Rectal smooth muscle tissue (tissue), 1 donor: ENCODE measurements around the gene HCN4.
A peak's percentile ranks its signal among the peaks of the same experiment; 100 is the strongest.

Source experiments
- H3K27ac ChIP-seq: one replicate; pipeline ENCODE4 v1.7.0; 2013; ENCODE audit warnings: low read depth, low read length, inconsistent platforms
- H3K27me3 ChIP-seq: one replicate; pipeline ENCODE4 v1.7.0; 2013; ENCODE audit warnings: low read length; ENCODE audit not compliant: control insufficient read depth, insufficient read depth
- H3K36me3 ChIP-seq: one replicate; pipeline ENCODE4 v1.7.0; 2013; ENCODE audit warnings: low read length; ENCODE audit not compliant: control insufficient read depth, insufficient read depth
- H3K4me1 ChIP-seq: one replicate; pipeline ENCODE4 v1.7.0; 2013; ENCODE audit warnings: low read length; ENCODE audit not compliant: control insufficient read depth, insufficient read depth
- H3K4me3 ChIP-seq: one replicate; pipeline ENCODE4 v1.7.0; 2013; ENCODE audit warnings: low read length
- H3K9ac ChIP-seq: one replicate; pipeline ENCODE4 v1.7.0; 2013; ENCODE audit warnings: low read length

The HCN4 gene

DNA sequence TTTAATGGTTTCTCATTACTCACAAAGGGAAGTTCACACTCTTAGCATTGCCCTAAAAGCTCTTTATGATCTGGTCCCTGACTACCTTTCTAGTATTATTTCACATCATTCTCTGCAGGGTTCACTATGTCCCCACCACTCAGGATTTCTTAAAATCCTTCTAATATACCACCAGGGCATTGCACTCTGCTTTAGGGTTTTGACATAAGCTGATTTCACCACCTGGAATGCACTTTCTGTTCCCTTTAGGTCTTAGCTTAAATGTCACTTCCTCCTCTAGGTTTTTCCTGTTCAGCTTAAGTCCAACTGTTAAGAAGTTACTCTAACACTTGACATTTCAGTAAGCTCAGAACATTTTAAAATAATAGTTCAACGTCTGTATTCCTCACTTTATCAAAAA is 81.7 kb downstream of the HCN4 start:
- Histone ChIP-seq H3K27me3 (no peaks in the 10 kb centered on the region), H3K4me3 (no peak overlapping the region), H3K4me1 (peaks cover 7% of the 10 kb centered on the region), H3K36me3 (peaks cover 39% of the 10 kb centered on the region), H3K9ac (no peak overlapping the region), H3K27ac (peak overlapping the region; percentile 38)

DNA sequence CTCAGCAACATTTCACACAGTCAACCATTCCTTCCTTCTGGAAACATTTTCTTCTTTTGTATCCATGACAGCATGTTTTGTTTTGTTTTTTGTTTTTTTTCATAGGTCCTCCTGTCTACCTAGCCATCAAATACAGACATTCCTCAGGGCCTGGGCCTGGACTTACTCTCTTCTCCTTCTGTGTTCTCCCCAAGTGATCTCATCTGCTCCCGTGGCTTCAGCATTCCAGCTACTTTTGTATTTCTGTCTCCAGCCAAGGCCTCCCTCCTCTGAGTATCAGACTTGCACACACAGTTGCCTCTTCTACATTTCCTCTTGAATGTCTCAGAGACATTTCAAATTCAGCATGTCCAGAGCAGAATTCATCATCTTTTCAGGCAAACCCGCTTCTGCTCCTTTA is 82.4 kb downstream of the HCN4 start:
- Histone ChIP-seq H3K36me3 (peaks cover 32% of the 10 kb centered on the region), H3K27ac (peak overlapping the region; percentile 38), H3K4me1 (peaks cover 7% of the 10 kb centered on the region), H3K4me3 (no peak overlapping the region), H3K27me3 (no peaks in the 10 kb centered on the region), H3K9ac (no peak overlapping the region)

DNA sequence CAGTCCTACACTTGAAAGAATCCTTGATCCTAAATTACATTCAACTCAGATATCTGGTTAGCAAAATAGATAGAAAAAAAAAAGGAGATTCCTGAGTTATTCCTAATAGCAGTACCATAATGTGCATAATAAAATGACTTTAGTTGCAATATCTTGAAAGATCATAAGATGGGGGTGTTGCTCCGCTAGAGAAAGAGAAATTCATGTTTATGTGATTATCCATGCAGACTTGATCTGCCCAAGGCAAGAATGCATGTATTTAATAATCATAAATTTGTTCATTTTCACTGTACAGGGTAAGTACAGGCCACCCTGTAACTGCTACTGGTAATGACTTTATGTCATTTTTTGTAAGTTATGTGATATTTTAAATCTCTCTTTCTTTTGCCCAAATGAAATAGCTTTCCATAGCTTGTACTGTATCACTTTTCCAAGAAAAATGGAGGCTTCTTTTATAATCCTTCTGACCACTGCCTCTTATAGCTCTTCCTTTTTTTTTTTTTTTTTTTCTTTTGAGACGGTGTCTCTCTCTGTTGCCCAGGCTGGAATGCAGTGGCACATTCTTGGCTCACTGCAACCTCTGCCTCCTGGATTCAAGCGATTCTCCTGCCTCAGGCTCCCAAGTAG is 84.6 kb downstream of the HCN4 start:
- no peak overlapping the region for H3K9ac ChIP-seq
- H3K36me3 ChIP-seq, result peaks cover 26% of the 10 kb centered on the region
- H3K27me3 ChIP-seq, result no peaks in the 10 kb centered on the region
- H3K4me1 ChIP-seq, result peaks cover 7% of the 10 kb centered on the region
- H3K27ac ChIP-seq, result no peak overlapping the region
- H3K4me3 ChIP-seq, result no peak overlapping the region

DNA sequence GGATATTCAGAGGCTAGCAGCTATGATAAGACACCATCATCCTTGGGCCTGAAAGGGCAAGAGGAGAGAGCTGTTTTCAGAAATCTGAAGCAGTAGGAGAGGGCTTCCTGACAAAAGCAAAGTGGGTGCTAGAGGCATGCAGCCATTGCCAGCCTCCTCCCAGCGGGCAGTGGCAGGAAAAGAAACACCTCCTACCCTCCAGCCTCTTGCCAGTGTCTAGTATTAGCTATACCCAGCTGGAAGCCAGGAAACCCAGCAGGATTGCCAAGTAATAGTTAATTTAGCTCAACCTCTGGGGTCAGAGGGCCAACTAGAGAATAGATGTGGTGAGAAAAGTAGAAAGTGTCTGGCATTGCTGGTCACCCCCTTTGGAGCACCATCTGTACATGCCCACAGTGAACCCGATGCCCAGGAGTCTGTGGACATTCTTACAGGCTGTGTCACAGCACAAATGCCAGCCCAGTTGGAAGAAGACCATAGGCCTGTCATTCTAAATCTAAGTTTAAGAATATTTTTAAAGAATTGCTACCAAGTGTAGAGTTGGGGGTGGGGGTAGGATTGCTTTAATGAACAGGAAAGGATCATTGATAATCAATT is 85.3 kb downstream of the HCN4 start:
- peaks cover 7% of the 10 kb centered on the region for H3K4me1 ChIP-seq
- no peak overlapping the region for H3K27ac ChIP-seq
- no peaks in the 10 kb centered on the region for H3K27me3 ChIP-seq
- peaks cover 19% of the 10 kb centered on the region for H3K36me3 ChIP-seq
- no peak overlapping the region for H3K4me3 ChIP-seq
- no peak overlapping the region for H3K9ac ChIP-seq

DNA sequence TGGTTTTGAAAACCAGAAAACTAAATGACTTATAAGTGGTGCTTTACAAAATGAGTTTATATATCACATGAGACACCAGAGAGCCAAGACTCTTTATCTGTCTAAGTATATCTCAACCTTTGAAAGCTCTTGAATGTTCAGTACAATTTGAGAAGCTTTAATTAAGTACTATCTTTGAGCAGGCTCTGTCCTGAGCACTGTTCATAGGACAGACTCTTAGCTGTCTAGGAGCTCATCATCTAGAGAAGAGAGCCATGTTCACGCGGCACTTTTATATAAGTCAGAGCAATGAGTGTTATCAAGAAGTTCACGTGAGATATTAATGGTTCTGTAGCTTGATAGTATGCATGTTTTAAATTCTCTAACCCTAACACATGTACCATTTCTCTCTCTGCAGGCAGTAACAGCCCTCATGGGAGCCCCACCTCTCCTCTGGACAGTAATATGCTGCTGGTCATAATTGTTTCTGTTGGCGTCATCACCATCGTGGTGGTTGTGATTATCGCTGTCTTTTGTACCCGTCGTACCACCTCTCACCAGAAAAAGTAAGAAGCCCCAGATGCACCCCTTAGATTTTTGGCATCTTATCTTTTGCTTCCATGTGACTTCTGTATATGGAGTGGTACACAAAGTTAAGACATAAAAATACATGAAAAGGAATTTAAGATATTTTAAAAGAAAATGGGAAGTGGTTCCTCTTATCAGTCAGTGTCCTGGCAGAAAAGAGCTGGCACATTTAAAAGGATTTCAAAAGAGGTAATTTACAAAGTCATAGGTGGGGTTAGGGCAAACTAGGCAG is 86.0 kb downstream of the HCN4 start:
- H3K27ac ChIP-seq, result no peak overlapping the region
- H3K4me3 ChIP-seq, result no peak overlapping the region
- H3K9ac ChIP-seq, result no peak overlapping the region
- H3K36me3 ChIP-seq, result peaks cover 15% of the 10 kb centered on the region
- H3K4me1 ChIP-seq, result peaks cover 7% of the 10 kb centered on the region
- H3K27me3 ChIP-seq, result no peaks in the 10 kb centered on the region

DNA sequence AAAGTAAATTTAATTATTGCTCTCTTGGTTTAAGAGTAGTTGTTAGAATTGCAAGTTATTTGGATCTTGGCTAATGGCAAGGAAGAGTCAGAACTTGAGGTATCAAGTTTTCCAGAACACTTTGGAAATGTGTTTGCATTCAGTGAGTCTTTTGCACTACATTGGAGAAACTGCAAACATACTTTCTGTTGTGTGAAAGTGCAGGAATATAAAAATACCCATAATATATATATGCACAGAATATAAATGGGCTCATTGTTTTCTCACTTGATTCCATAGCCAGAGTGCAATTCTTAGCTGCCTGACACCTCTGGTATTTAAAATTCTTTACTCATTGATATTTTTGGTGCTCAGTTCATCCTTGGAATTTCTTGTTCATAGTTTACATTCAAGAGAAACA is 92.9 kb downstream of the HCN4 start:
- Histone ChIP-seq H3K4me3 (no peak overlapping the region), H3K27ac (no peak overlapping the region), H3K36me3 (peaks cover 6% of the 10 kb centered on the region), H3K27me3 (no peaks in the 10 kb centered on the region), H3K4me1 (no peaks in the 10 kb centered on the region), H3K9ac (no peak overlapping the region)

DNA sequence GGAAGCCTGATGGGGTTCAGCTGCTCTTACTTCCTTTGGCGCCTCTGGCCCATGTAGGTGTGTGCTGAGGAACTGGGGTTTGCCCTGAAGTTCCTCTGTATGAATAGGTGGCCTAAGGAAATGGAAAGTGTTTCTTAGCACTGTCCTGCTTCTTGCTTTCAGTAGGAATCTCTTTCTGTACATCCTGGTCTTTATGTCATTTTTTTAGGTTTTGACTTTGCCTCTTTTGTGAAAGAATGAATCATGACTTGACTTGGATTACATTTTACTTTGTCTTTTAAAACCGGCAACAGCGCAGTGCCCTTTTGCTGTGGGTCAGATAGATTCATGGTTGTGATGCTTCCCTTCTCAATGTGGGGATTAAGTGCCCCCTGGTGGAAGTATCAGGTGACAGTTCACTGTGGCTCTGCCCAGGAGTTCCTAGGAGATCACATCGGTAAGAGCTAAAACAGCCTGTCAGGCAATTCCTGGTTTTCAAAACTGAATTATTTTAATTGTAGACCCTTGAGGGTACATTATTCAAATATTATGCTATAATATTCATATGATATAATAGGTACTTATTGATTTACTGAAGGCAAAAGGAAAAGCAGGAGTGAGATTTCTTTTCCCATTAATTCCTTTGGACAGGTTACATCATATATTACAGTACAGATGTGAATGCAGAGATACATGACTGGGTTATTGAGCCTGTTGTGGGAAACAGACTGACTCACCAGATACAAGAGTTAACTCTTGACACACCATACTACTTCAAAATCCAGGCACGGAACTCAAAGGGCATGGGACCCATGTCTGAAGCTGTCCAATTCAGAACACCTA is 95.4 kb downstream of the HCN4 start:
- no peak overlapping the region for H3K9ac ChIP-seq
- no peak overlapping the region for H3K27ac ChIP-seq
- H3K4me1 ChIP-seq, result no peaks in the 10 kb centered on the region
- peaks cover 12% of the 10 kb centered on the region for H3K36me3 ChIP-seq
- H3K27me3 ChIP-seq, result no peaks in the 10 kb centered on the region
- no peak overlapping the region for H3K4me3 ChIP-seq

DNA sequence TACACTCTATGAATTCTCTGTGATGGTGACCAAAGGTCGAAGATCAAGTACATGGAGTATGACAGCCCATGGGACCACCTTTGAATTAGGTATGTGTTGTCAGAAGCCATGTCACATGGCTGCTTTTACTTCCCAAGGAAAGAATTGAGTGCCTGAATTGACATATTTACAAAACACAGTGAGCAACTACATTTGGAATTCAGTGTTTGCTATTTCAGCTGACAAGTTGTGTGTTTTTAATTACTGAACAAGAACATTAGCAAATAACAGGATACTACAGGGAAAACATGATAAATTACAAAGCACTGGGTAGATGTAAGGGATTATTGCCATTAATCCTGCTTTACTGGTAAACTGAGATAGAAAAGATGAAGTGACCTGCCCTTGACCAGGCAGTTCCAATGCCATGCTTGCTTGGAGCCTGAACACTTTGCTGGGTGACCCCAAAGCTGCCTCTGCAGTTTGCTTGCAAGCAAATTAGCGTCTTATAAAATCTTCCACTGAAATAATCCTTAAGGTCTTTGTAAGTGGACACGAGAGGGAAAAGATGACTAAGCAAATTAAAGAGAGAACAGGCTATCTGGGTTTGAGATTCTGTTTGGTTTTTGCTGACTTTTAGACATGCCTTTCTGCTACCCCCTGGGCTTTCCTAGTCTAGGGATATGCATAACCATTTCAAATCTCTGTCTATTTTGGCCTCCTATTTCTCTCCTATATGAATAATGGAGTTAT is 98.2 kb downstream of the HCN4 start:
- Histone ChIP-seq H3K9ac (no peak overlapping the region), H3K4me1 (no peaks in the 10 kb centered on the region), H3K27me3 (no peaks in the 10 kb centered on the region), H3K27ac (no peak overlapping the region), H3K4me3 (no peak overlapping the region), H3K36me3 (peaks cover 12% of the 10 kb centered on the region)
